Small intestine (tissue), 7 donors: ENCODE measurements around the gene PSTPIP1. TPM values are rescaled to one million over a fixed set of nuclear protein-coding genes. Genes with fewer than 3 reads are reported as not detected.

Experiments used
- DNase-seq, 2 donors: peaks; one replicate each; pipeline versions ENCODE4 v3.0.0 to v3.0.0-alpha.2; 2013
- FAIRE-seq: peaks from 2 replicates; lab custom pipeline; 2012; peaks lifted over from hg19 to GRCh38; lab: Jason Lieb, UNC
- H3K27ac ChIP-seq, 3 donors: one replicate each; pipeline ENCODE4 v1.5.1; 2013; ENCODE audit warnings: low read length in 2 of 3, mild to moderate bottlenecking in 2 of 3, control low read depth in 1 of 3, inconsistent platforms in 1 of 3, low read depth in 1 of 3, moderate library complexity in 1 of 3
- H3K27me3 ChIP-seq, 3 donors: one replicate each; pipeline ENCODE4 v1.6.1; 2013; ENCODE audit warnings: low read length in 3 of 3, inconsistent platforms in 1 of 3; ENCODE audit not compliant: control insufficient read depth in 3 of 3, insufficient read depth in 3 of 3
- H3K36me3 ChIP-seq, 3 donors: one replicate each; pipeline ENCODE4 v1.6.1; 2013; ENCODE audit warnings: low read length in 3 of 3, inconsistent platforms in 1 of 3, low read depth in 1 of 3, mild to moderate bottlenecking in 1 of 3, moderate library complexity in 1 of 3; ENCODE audit not compliant: control insufficient read depth in 3 of 3, insufficient read depth in 2 of 3
- H3K4me1 ChIP-seq, 3 donors: one replicate each; pipeline ENCODE4 v1.6.1; 2013; ENCODE audit warnings: low read length in 2 of 3, inconsistent platforms in 1 of 3, low read depth in 1 of 3, mild to moderate bottlenecking in 1 of 3, moderate library complexity in 1 of 3; ENCODE audit not compliant: control insufficient read depth in 3 of 3, insufficient read depth in 2 of 3
- H3K4me3 ChIP-seq, 3 donors: one replicate each; pipeline ENCODE4 v1.5.1; 2013; ENCODE audit warnings: low read length in 3 of 3, control low read depth in 1 of 3, inconsistent platforms in 1 of 3, low read depth in 1 of 3, mild to moderate bottlenecking in 1 of 3, moderate library complexity in 1 of 3
- H3K9me3 ChIP-seq, 2 donors: one replicate each; pipeline ENCODE4 v1.6.1; 2013; ENCODE audit warnings: low read depth in 1 of 2, low read length in 1 of 2; ENCODE audit not compliant: control insufficient read depth in 2 of 2, insufficient read depth in 1 of 2
- WGBS, 3 donors: extraction: QIAGEN DNeasy Blood & Tissue Kit; methylation state at CpG; one replicate each; pipeline ENCODE4 v1.1.7; 2013; 5-methylcytosine and 5-hydroxymethylcytosine counted together
- polyA plus RNA-seq, 4 donors: library from polyadenylated mRNA; stranded (reverse) in 3 of 4; unstranded in 1 of 4; fragments of 200-250 nt in 3 of 4; fragments of 120-200 nt in 1 of 4; gene quantifications; one replicate each; pipeline versions ENCODE4 v1.2.1 to v1.2.3, GENCODE V29; 2013
- donor health status: healthy with polysubstance abuse.
- donor health status: control.
- donor health status: control.
- donor health status: Bipolar disorder and iron deficiency.
- donor health status: healthy.

Gene PSTPIP1
- polyA plus RNA-seq, 4 donors: 1.8 to 17.0 (median 3.2) TPM

DNA sequence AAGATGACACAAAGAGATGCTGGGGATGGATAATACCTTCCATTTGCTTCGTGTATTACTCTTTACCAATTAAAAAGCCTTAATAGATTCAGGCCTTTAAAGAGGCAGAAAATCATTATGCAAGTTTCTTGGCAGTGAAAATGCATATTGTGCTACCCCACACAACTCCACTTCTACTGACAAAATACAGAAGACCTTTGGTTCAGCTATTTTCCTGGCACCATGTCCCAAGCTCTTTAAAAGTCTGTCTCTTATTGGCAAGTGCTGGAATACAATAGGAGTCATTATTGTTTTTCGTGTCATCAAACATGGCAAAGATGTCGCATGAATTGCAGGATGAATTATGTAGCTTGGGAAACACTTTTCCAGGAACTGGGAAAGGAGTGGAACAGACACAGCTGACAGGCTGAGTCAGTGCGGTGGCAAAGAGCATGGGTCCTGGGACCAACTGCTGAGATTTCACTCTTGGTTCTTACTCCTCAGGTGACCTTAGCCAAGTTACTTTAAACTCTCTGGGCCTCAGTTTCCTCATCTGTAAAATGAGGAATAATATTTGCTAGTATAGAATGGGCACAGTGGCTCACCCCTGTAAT, 81.5 kb downstream of the PSTPIP1 start:
- no peak overlapping the region for H3K27ac ChIP-seq
- no peaks in the 10 kb centered on the region for H3K9me3 ChIP-seq
- H3K4me1 ChIP-seq: peaks cover 0 to under 1% (median 0%) of the 10 kb centered on the region in 3 donors
- 67 to 86% (median 78%) methylated on average over 4 of the region's 4 CpGs for WGBS, 3 donors
- H3K27me3 ChIP-seq: no peaks in the 10 kb centered on the region
- FAIRE-seq (no peak), DNase-seq (no peak)
- H3K4me3 ChIP-seq: no peak overlapping the region
- H3K36me3 ChIP-seq: no peaks in the 10 kb centered on the region

DNA sequence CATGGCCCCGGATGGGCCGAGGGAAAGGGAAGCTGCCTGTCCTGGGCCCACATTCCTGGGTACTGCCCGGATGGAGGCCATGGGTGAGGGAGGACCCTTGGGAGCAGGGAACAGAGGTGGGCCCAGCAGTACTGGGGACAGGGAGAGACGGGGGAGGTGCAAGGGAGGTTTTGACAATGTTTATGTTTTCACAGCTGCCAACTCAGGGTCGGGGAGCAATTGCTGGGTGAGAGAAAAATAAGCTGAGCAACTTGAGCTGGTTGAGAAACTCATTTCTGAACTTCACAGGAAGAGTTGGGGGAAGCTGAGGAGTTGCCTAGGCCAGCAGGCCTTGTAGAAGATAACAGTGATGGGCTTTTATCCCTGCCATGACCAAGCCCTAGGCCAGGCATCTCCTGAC, 87.0 kb downstream of the PSTPIP1 start:
- Histone ChIP-seq H3K9me3 (no peaks in the 10 kb centered on the region), H3K4me3 (no peak overlapping the region), H3K4me1 (peaks cover 0 to 2% (median 0%) of the 10 kb centered on the region in 3 donors), H3K27me3 (no peaks in the 10 kb centered on the region), H3K36me3 (no peaks in the 10 kb centered on the region), H3K27ac (no peak overlapping the region)
- DNase-seq (no peak), FAIRE-seq (no peak)
- 75 to 82% (median 79%) methylated on average over 5 of the region's 5 CpGs for WGBS, 3 donors

DNA sequence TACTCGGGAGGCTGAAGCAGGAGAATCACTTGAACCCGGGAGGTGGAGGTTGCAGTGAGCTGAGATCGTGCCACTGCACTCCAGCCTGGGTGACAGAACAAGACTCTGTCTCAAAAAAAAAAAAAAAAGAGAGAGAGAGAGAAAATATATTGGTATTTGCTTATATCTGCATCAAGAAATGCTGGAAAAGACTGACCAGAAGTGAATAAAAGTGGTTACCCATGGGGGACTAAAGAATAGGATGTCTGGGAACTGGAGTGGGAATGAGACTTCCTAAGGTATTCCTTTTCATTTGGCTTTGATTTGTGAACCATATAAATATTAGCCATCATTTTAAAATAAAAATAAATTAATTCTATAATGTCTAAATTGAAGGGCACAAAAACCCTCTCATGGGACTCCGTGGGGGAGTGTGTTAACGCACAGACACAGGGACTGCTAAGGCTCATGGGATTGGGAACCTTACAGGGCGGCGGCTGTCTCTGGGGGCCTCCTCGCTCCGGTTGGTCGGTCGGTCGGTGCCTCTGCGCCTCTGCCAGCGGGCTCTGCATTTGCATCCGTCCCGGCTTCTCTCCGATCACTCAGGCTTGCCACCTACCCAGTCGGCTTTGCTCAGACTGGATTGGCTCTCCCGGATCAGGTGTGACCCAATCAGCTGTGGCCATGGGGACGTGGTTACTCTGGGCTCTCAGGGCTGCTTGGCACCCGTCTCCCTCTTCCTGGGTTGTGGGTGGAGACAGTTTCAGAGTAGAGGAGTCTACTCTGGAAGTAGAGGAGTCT, 88.6 kb downstream of the PSTPIP1 start:
- no peaks in the 10 kb centered on the region for H3K27me3 ChIP-seq
- no peak overlapping the region for H3K27ac ChIP-seq
- peak overlapping the region in 2 of 3 donors; percentile 13 to 26 for H3K4me3 ChIP-seq
- WGBS, 3 donors: 6 to 14% (median 12%) methylated on average over 21 of the region's 21 CpGs
- no peak for FAIRE-seq
- peak; percentile 82 to 93 for DNase-seq
- H3K4me1 ChIP-seq: peaks cover 0 to 2% (median 0%) of the 10 kb centered on the region in 3 donors
- no peaks in the 10 kb centered on the region for H3K9me3 ChIP-seq
- H3K36me3 ChIP-seq: no peaks in the 10 kb centered on the region

DNA sequence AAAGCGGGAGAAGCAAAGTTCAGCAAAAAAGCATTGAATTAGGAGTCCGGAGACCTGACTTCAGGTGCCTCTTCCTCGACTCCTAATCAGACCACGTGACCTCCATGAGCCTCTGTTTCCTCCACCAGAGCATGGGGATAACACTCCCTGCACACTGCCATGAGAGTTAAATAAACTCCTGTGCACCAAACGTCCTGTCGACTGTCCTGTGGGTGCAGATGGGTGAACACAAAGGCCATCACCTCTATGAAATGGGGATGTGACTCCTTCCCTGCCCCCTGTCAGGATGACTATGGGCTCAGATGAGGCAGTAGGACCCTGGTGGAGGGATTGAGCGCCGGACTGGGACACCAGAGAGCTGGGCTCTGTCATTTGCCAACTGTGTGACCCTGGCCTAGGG, 89.5 kb downstream of the PSTPIP1 start:
- H3K36me3 ChIP-seq: no peaks in the 10 kb centered on the region
- H3K27ac ChIP-seq: no peak overlapping the region
- no peak overlapping the region for H3K4me3 ChIP-seq
- FAIRE-seq: no peak
- H3K27me3 ChIP-seq: no peaks in the 10 kb centered on the region
- 92 to 95% (median 92%) methylated on average over 8 of the region's 8 CpGs for WGBS, 3 donors
- H3K4me1 ChIP-seq: peaks cover 0 to 2% (median 0%) of the 10 kb centered on the region in 3 donors
- DNase-seq: no peak
- H3K9me3 ChIP-seq: no peaks in the 10 kb centered on the region

DNA sequence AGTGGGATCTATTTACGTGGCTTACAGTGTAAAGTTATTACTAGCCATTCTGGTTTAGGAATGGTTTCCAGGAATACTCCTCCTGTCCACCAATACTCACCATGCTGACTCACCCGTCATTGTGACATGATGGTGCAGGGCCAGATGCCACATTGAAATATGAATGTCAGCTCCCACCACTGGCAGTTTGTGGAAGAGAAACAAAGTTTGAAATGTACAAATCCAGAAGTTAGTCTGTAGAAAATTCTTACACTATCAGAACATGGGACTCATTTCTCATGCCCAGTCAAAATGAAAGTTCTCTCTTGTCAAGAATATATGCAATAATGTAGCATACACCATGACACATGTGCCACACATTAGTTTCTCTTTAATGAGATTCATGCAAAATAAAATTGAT, 90.4 kb downstream of the PSTPIP1 start:
- FAIRE-seq: no peak
- H3K4me3 ChIP-seq: no peak overlapping the region
- 41 to 66% (median 41%) methylated on average over 2 of the region's 2 CpGs for WGBS, 3 donors

More for the DNA sequence above, 90.4 kb downstream of the PSTPIP1 start:
- Histone ChIP-seq H3K9me3 (no peaks in the 10 kb centered on the region), H3K27me3 (no peaks in the 10 kb centered on the region), H3K36me3 (no peaks in the 10 kb centered on the region), H3K27ac (no peak overlapping the region), H3K4me1 (peaks cover 0 to 2% (median 0%) of the 10 kb centered on the region in 3 donors)
- DNase-seq: no peak

Other genes with a start within 250 kb of the PSTPIP1 start
- 10 to 100 TPM in 2 of 4 donors, 1 to 10 TPM in 2; 8.1 to 25.9 (median 14.0) TPM for gene SCAPER, start 89.8 kb upstream of the PSTPIP1 start, polyA plus RNA-seq
- gene RCN2, start 63.4 kb upstream of the PSTPIP1 start, polyA plus RNA-seq: 10 to 100 TPM; 11.6 to 68.9 (median 26.5) TPM
- 100 to 1,000 TPM; 263 to 628 (median 343) TPM for gene TSPAN3, start 76.0 kb downstream of the PSTPIP1 start, polyA plus RNA-seq